ENCODE data around the gene GK.

DNA sequence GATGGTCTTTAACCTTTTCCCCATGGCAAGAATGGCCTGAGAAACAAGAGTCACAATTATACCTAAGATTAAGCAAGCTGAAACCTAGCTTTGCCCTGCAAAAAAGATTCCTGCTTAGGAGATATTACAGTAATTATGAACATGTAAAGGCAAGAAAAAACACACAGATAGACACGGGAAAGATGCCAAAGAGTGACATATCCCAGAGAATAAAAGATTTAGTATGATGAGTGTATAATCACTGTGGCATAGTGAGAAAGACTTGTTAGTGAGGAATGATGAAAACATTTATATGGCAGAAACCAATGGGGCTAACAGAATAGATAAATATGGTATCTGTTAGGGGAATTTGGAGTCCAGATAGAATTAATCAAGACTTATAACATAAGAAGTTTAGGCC, 46.1 kb upstream of the GK start:
- TF ChIP-seq, protein P1, sequence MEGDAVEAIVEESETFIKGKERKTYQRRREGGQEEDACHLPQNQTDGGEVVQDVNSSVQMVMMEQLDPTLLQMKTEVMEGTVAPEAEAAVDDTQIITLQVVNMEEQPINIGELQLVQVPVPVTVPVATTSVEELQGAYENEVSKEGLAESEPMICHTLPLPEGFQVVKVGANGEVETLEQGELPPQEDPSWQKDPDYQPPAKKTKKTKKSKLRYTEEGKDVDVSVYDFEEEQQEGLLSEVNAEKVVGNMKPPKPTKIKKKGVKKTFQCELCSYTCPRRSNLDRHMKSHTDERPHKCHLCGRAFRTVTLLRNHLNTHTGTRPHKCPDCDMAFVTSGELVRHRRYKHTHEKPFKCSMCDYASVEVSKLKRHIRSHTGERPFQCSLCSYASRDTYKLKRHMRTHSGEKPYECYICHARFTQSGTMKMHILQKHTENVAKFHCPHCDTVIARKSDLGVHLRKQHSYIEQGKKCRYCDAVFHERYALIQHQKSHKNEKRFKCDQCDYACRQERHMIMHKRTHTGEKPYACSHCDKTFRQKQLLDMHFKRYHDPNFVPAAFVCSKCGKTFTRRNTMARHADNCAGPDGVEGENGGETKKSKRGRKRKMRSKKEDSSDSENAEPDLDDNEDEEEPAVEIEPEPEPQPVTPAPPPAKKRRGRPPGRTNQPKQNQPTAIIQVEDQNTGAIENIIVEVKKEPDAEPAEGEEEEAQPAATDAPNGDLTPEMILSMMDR (IDR thresholded peaks at IDR 0.05 in 4 of 5, conservative IDR thresholded peaks at IDR 0.05 in 1 of 5): no peak
- no peak for TF ChIP-seq POLR2A (IDR thresholded peaks at IDR 0.05)
